GM19240 (cell line): ENCODE measurements around the gene BLOC1S4.

Experiments
- DNase-seq: peaks from one replicate; pipeline ENCODE4 v3.0.0; 2011; ENCODE audit warnings: low spot score; ENCODE audit not compliant: insufficient read length

BLOC1S4 gene

DNA sequence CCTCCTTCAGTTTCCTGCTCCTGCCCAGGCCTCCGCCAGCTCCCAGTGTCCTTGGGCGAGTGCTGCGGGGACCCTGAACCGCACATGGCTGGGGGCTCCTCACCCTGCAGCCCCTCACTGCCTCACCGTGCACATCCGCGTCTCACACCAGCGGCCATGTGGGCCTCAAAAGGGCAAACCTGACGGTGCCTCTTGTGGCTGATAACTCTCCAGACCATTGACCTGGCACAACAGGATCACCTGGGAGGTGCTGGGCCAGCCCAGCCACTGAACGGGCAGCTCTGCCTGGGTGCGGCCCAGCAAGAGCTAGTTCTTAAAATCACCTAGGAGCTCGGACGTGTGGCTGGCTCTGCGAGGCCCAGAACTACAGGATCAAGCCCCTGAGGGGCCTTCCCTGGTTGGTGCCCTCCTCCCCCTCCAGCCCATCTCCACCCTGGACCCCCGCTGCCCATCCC, 26.4 kb upstream of the BLOC1S4 start:
- no peak for DNase-seq

DNA sequence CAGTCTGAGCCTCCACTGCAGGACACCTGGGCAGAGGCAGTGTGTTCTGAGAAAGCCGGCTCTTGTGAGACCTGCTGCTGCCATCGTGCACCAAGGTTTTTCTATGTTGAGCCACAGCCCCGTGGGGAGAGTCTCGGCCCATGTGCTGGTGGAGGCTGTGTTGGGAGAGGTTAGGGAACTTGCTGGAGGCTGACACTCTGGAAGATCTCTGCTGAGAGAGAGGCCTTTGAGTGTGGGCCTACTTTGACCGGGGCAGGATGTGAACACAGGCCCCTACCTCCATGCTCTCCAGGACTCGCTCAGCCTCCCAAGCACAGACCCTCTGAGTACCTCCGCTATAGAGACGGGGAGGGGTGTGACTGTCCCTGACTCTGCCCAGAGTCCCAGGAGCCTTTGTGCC, 23.6 kb upstream of the BLOC1S4 start:
- DNase-seq, result no peak

GRCh38 chr4:6692806-6693205, 23.2 kb upstream of the BLOC1S4 start:
- no peak for DNase-seq

- no peak for DNase-seq
These were observed 22.5 kb upstream of the BLOC1S4 start, which contains the start of gene S100P for GRCh38 chr4:6693231-6694176. TSS of gene S100P (plus strand) at chr4:6693878. CDS start at chr4:6693933, 55 bp downstream.

DNA sequence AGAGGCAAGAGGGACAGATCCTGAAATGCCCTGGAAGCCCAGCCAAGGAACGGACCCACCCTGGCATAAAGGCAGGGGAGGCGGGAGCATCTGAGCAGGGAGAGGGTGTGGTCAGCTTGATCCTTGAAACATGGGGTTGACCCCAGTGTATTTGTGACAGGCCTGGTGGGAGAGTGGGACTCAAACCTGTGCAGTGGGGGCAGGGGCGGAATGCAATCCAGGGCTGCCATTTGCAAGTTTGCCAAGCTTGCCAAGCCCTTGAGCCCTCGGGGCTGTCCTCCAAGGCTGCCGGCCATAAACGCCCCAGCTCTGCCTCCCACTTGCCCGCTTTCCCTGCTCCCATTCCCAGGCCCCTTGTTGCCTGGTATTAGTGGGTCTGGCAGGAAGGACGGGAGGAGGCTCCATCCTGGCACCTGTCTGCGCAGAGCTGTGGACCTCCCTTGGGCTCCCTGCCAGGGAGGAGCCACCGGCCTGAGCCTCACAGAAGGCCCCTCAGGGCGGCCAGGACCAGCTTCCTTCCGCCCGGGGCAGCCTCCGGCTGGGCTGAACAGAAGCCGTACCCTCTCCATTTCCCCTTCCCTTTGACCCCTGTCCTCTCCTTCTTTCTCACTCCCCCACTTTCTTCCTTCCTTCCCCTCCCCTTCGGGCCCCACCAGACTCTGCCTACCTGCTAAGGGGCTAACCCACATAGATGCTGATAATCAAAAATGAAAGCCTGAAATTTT, 21.6 kb upstream of the BLOC1S4 start:
- DNase-seq, result no peak

DNA sequence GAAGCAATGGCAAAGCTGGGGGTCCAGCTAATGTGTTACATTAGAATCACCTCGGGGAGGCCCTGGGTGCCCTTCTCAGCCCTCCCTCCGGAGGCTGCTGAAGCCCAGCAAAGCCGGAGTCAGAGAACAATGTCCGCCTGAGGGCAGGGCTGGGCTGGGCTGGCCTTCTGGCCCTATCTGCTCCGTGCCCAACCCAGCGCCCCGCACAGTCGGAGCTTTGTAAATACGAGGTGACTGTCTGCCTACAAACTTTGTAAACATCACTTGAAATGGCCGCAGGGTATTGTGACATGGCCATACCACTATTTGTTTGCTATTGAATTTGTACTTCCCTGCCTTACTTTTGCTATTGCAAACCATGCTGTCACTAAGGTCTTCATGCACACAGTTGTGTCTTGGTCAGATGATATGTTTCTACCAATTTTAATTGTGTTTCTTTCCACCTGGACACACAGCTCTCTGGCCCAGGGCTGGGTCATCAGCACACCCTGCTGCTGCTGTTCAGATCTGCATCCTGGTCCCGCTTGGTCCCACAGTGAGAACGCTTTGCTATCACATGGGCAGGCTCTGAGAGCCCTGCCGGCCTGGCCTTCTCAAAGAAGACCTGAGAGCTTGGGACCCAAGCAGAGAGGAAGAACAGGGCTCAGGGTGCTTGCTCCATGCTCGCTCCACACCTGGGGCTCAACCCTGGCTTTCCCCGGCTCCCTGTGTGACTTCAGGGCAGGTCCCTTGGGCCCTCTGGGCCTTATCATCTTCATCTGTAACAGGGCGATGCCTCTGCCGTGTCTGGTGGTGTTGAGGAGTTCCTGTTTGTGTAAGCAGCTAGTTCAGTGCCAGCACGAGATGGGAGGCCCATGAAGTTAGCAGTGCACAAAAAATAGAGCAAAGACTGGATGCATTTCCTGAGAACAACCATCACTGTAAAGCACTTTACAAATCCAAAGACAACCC, 20.0 kb upstream of the BLOC1S4 start:
- no peak for DNase-seq

GRCh38 chr4:6696611-6697010, 19.4 kb upstream of the BLOC1S4 start:
- DNase-seq, result no peak

DNA sequence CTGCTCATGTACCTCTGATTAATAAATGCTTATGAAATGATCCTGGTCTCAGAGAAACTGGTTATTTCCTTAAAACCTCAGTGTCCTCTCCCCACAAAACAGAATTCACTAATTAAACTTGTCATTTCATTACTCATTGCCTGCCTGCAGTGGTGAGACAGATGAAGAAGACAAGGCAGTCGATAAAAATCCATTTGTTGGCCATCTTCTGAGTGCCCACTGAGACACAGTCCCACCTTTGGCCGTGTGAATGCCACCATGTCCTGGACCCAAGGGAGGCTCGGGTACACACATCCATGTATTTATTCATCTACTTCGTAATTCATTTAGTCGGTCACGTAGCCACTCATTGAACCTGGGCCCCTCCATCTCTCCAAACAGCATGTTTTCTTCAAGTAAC, 18.8 kb upstream of the BLOC1S4 start:
- DNase-seq, result no peak

- no peak for DNase-seq
These were observed 16.6 kb upstream of the BLOC1S4 start for GRCh38 chr4:6699388-6699787.

GRCh38 chr4:6699903-6700302, 16.1 kb upstream of the BLOC1S4 start:
- no peak for DNase-seq

- DNase-seq, result no peak
These were observed 14.6 kb upstream of the BLOC1S4 start for GRCh38 chr4:6701371-6701770.

- DNase-seq, result no peak
These were observed 13.2 kb upstream of the BLOC1S4 start for GRCh38 chr4:6702761-6703160.

DNA sequence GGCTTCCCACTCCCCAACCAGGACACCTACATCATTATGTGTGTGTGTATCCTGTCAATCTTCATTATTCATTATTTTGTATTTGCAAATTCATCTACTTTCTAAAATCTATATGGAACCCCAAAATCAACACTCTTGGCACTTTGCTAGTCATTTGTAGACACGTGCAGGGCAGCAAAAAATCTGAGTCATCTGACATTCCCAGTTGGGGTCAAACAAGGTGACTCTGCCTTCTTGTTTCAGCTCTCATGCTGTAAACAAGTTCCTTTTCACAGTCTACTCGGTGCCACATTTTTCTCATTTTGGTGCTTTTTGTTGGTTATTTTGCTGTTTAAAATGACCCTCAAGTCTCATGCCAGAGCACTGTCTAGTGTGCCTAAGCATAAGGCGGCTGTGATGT, 12.2 kb upstream of the BLOC1S4 start:
- DNase-seq, result no peak

DNA sequence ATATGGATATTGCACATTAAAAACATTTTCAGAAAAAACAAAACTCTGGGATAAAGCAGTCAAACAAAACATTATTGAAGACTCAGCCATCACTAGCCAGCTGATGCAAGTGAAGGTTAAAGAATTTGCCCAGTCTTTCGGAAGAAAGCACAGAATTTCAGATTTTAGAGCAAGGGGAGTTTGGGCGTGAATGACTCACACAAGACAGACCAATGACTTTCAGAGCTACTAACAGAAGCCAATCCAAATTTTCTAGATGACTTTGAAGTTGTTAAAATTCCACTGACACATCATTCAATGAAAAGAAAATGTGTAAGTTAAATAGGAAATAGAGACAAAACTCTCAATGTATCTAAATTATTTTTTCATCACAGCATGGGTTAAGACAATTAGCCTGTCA, 10.3 kb upstream of the BLOC1S4 start:
- no peak for DNase-seq

DNA sequence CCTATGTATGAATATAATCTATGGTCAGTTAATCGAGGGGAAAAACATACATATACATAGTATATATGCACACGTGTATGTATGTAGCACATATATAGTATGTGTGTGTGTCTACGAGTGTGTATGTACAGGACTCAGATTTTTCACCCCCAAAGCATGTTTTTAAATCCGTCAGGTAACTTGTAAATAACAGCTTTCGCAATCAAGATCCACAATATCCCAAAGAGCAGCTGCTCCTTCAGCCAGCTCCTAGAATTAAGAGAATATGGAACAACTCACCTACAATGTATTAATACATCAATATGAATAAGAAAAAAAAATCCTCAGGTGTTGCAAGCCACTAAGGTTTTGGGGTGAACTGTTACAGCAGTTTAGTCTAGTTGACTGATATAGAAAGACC, 9.8 kb upstream of the BLOC1S4 start:
- DNase-seq, result no peak

GRCh38 chr4:6709230-6710114, 6.5 kb upstream of the BLOC1S4 start, which contains the start of gene MRFAP1L1:
TSS of gene MRFAP1L1 (minus strand) at chr4:6709865. CDS start at chr4:6709629, 236 bp downstream.
- peak; percentile 83 for DNase-seq

GRCh38 chr4:6710282-6710681, 5.7 kb upstream of the BLOC1S4 start:
- no peak for DNase-seq

DNA sequence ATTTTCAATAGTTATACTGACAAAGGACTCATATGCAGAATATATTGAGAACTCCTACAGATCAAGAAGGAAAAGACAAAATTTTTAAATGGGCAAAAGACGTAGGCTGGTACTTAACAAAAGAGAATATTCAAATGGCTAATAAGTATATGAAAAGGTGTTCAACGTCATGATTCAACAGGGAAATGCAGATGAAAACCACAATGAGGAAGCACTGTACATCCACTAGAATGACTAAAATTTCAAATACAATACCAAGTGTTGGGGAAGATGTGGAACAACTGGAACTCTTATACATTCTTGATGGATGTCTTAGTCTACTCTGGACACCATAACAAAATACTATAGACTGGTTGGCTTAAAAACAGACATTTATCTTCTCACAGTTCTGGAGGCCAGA, 5.0 kb upstream of the BLOC1S4 start:
- no peak for DNase-seq

DNA sequence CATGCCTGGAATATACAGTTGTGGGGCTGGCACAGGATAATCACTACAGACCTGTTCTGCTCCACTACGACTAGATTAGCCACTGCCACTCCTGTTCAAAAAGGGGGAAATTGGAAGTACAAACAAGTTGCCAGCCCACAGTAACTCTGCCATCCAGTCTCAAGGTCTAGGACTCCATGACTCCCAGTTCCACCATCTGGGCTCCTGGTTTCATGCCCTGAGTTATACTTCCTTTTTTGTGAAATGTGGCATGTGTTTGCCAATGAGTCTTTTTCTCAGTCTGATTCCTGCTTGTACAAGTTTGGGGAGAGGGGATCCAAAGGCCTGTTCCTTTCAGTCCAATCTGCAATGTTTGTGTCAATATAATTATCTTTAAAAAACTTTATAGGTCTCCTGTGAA, 1.0 kb upstream of the BLOC1S4 start:
- DNase-seq, result no peak

DNA sequence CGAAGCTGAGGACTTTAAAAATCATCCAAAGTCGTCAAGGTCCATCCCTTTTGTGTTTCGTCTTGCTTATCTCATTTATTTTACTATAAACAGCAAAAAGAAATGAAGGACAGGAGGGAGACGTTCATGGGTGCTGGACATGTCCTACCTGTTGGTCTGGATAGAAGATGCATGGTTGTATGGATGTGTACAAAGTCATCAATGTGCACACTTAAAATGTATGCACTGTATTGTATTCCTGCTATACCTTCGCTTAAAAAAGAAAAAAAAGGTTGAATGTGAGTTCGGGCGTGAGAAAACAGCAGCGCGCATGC, 313 bp upstream of the BLOC1S4 start:
- no peak for DNase-seq
